Transverse colon (tissue), 4 donors: ENCODE results near the gene FAHD1. TPM values are rescaled to one million over a fixed set of nuclear protein-coding genes. Genes with fewer than 3 reads are reported as not detected.

Experiments
- DNase-seq: peaks from one replicate; pipeline ENCODE4 v3.0.0-alpha.2; 2019
- H3K27ac ChIP-seq, 4 donors: fragments of 200-600 bp; sonication (generic); 2 replicates each; pipeline ENCODE4 v1.5.1; 2016 to 2018; ENCODE audit warnings: inconsistent platforms in 4 of 4
- H3K27me3 ChIP-seq: fragments of 200-600 bp; sonication (generic); 2 replicates; pipeline ENCODE4 v1.5.1; 2017; ENCODE audit warnings: inconsistent platforms
- H3K36me3 ChIP-seq, 4 donors: fragments of 200-600 bp; sonication (generic); 2 replicates each; pipeline ENCODE4 v1.5.1; 2017 to 2019; ENCODE audit warnings: inconsistent platforms in 4 of 4
- H3K4me1 ChIP-seq, 4 donors: fragments of 200-600 bp; sonication (generic); 2 replicates each; pipeline ENCODE4 v1.5.1; 2017 to 2020; ENCODE audit warnings: inconsistent platforms in 4 of 4
- H3K4me3 ChIP-seq, 4 donors: fragments of 200-600 bp; sonication (generic); 1 replicate in 1 of 4; 2 replicates in 3 of 4; pipeline versions ENCODE4 v1.5.1 to v1.6.1; 2017 to 2019; ENCODE audit warnings: inconsistent platforms in 4 of 4
- H3K9me3 ChIP-seq, 2 donors: fragments of 200-600 bp; sonication (generic); 2 replicates each; pipeline ENCODE4 v1.5.1; 2017 to 2019; ENCODE audit warnings: inconsistent platforms in 2 of 2
- CTCF ChIP-seq, 5 experiments: fragments of 200-600 bp in 3 of 5; fragments of 450-650 bp in 2 of 5; sonication (generic) in 3 of 5; IDR thresholded peaks; 1 replicate in 2 of 5; 2 replicates in 3 of 5; pipeline ENCODE4 v1.5.1; 2016 to 2017; ENCODE audit warnings: antibody characterized with exemption in 5 of 5, inconsistent platforms in 3 of 5, mild to moderate bottlenecking in 2 of 5, moderate library complexity in 1 of 5
- EP300 ChIP-seq: sonication (generic); formaldehyde crosslinking; IDR thresholded peaks from one replicate; pipeline ENCODE4 v1.6.1; 2017; ENCODE audit warnings: antibody characterized with exemption, low read depth
- POLR2A ChIP-seq: fragments of 450-650 bp; IDR thresholded peaks from one replicate; pipeline ENCODE4 v1.6.1; 2016; ENCODE audit warnings: antibody characterized with exemption, mild to moderate bottlenecking, moderate library complexity
- POLR2AphosphoS5 ChIP-seq, 3 donors: sonication (generic); formaldehyde crosslinking; IDR thresholded peaks; one replicate each; pipeline ENCODE4 v1.6.1; 2016; ENCODE audit warnings: antibody characterized with exemption in 3 of 3
- WGBS, 2 donors: methylation state at CpG; one replicate each; pipeline ENCODE4 v1.1.5; 2018; ENCODE audit warnings: low coverage in 1 of 2; 5-methylcytosine and 5-hydroxymethylcytosine counted together
- in situ Hi-C, 4 donors: fragments of 200-750 bp; cut with MboI; loops; one replicate each; pipeline versions ENCODE4 v1.15.0 to v1.15.1; 2017; ENCODE audit warnings: low sequenced_read_pairs in 3 of 4, low pct_ligation_motif_present in 1 of 4, low pct_unique_long_range_greater_than_20kb in 1 of 4
- intact Hi-C: fragments of 100-400 bp; cut with DNase I; formaldehyde crosslinking; loops from one replicate; pipeline ENCODE4 v1.15.1; 2023; ENCODE audit warnings: low total_unique reads
- total RNA-seq, 4 donors: library from RNA; depleted of rRNA; stranded (reverse); fragments of >200 nt; gene quantifications; one replicate each; pipeline ENCODE4 v1.1.0, GENCODE V29; 2016

The FAHD1 gene
- total RNA-seq, 4 donors from 2014 or later, result 88.0 to 149 (median 104) TPM

DNA sequence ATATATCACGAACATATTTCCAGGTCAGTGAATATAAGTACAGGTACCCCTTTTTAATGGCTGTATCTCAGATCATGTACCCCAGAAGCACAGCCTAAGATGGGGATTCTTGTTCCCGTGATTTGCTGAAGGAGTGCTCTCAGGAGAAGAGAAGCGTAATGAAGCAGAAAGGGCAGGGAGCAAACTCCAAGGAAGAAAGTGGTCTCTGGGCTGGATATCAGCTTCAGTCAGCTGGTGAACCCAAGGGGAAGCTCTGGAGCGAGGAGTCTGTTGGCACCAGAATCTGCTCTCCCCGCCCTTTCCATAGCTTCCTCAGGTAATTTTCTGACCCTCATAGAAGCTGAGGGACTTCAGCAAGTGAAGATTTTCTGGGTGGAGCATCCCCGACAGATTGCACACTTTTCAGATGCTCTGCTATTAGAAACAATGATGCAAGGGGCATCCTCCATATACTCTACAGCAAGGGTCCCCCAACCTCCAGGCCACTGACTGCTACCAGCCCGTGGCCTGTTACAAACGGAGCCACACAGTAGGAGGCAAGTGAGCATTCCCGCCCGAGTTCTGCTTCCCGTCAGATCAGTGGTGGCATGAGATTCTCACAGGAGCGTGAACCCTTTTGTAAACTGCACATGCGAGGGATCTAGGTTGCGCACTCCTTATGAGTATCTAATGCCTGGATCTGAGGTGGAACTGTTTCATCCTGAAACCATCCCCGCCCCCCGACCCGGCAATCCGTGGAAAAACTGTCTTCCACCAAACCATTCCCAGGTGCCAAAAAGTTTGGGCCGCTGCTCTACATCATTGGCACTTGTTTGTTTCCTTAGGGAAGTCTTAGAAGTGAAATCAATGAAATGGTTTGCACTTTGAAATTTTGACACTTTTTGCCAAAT, 4.4 kb downstream of the FAHD1 start:
- H3K4me3 ChIP-seq, result no peak overlapping the region
- TF ChIP-seq EP300, result no peak
- TF ChIP-seq CTCF (IDR thresholded peaks at IDR 0.05), result no peak
- no peak for TF ChIP-seq POLR2AphosphoS5 (IDR thresholded peaks at IDR 0.05)
- TF ChIP-seq POLR2A, result no peak
- H3K27me3 ChIP-seq, result no peaks in the 10 kb centered on the region
- H3K27ac ChIP-seq, result no peak overlapping the region
- H3K36me3 ChIP-seq, result peaks cover 0 to 5% (median 0%) of the 10 kb centered on the region in 4 donors
- no peaks in the 10 kb centered on the region for H3K9me3 ChIP-seq
- WGBS, 2 donors, result 84 to 100% methylated on average over 3 to 19 of the region's 19 CpGs
- in situ Hi-C loops (no loop called here), intact Hi-C loops (no loop called here)
- peaks cover 9 to 32% (median 24%) of the 10 kb centered on the region in 4 donors for H3K4me1 ChIP-seq
- DNase-seq, result no peak

DNA sequence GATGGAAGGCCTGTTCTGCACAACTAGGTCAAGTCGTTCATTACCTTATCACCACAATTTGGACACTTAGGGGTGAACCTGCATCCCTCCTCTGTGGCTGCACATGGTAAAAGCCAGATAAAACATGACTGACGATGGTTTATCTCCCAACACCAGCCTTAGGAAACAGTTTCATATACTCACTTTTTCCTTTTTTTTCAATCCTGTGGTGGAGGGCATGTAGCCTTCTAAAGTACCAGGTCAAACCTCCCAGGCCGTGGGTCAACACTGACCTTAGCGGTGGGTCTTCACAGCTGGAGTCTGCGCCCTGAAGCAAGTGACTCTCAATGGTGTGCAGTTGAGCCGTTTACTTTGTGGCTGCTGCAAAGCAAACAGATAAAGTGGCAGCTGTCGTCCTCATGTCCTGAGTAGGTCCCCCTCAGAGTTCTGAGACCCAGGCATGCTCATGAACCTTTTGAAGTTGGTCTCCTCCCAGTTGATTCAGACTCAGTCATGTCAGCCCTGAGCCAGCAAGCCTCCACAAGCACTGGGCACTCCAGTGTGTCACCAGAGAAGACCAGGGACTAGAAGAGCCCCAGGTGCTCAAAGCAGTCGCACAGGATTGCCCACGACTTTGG, 5.9 kb downstream of the FAHD1 start:
- no peaks in the 10 kb centered on the region for H3K27me3 ChIP-seq
- DNase-seq, result no peak
- TF ChIP-seq CTCF (IDR thresholded peaks at IDR 0.05) (no peak), POLR2AphosphoS5 (IDR thresholded peaks at IDR 0.05) (no peak), POLR2A (no peak), EP300 (no peak)
- intact Hi-C loops (no loop called here), in situ Hi-C loops (no loop called here)
- peaks cover 0 to 5% (median 0%) of the 10 kb centered on the region in 4 donors for H3K36me3 ChIP-seq
- no peak overlapping the region for H3K4me3 ChIP-seq
- WGBS, 2 donors, result 65 to 89% methylated on average over 5 to 9 of the region's 9 CpGs
- no peak overlapping the region for H3K27ac ChIP-seq
- H3K4me1 ChIP-seq, result peaks cover 9 to 29% (median 20%) of the 10 kb centered on the region in 4 donors
- H3K9me3 ChIP-seq, result no peaks in the 10 kb centered on the region

GRCh38 chr16:1834096-1834495, 7.1 kb downstream of the FAHD1 start:
- peaks cover 0 to 5% (median 0%) of the 10 kb centered on the region in 4 donors for H3K36me3 ChIP-seq
- 83 to 85% methylated on average over 5 of the region's 5 CpGs for WGBS, 2 donors
- H3K4me3 ChIP-seq, result no peak overlapping the region
- no peaks in the 10 kb centered on the region for H3K9me3 ChIP-seq
- intact Hi-C loops, result no loop called here
- TF ChIP-seq POLR2A, result no peak
- TF ChIP-seq POLR2AphosphoS5 (IDR thresholded peaks at IDR 0.05), result no peak
- TF ChIP-seq CTCF (IDR thresholded peaks at IDR 0.05), result no peak
- no peak for TF ChIP-seq EP300
- in situ Hi-C loops, result no loop called here
- H3K4me1 ChIP-seq, result peaks cover under 1 to 17% (median 9%) of the 10 kb centered on the region in 4 donors
- DNase-seq, result no peak
- H3K27me3 ChIP-seq, result no peaks in the 10 kb centered on the region
- H3K27ac ChIP-seq, result no peak overlapping the region

DNA sequence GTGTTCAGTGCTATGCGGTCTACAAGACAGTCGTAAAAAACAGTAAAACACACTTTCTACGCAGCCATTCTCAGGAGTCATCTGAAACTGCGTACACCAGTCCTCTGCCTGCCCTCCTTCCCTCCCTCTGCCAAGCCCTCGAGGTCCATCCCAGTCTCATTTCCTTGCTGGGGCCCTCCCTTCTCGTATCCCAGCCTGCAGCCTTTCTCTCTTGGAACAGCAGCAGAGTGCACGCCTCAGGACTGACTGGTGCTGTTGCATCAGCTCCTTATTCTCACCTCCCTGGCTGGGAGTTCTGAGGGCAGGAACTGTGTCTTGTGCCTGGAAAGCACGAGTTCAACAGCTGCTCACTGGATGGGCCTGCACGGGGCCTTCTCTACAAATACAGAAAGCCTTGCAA, 12.5 kb downstream of the FAHD1 start:
- Histone ChIP-seq H3K27ac (no peak overlapping the region), H3K4me1 (no peaks in the 10 kb centered on the region), H3K9me3 (no peaks in the 10 kb centered on the region), H3K4me3 (no peak overlapping the region), H3K27me3 (no peaks in the 10 kb centered on the region), H3K36me3 (no peaks in the 10 kb centered on the region)
- no peak for DNase-seq
- in situ Hi-C loops (no loop called here), intact Hi-C loops (no loop called here)
- WGBS, 2 donors, result 63% methylated on average over 9 of the region's 9 CpGs; no CpG with 5 or more reads in 1 of the 2 donors
- no peak for TF ChIP-seq CTCF (IDR thresholded peaks at IDR 0.05)
- TF ChIP-seq POLR2AphosphoS5 (IDR thresholded peaks at IDR 0.05), result no peak
- TF ChIP-seq POLR2A, result no peak
- TF ChIP-seq EP300, result no peak
